ENCODE results near the gene IL17A. TPM values are rescaled to one million over a fixed set of nuclear protein-coding genes. Genes with fewer than 3 reads are reported as not detected.
"Not testable (repeated sequence)": the region's sequence is repeated elsewhere in the genome, so short reads cannot be mapped to it uniquely, and the experiment has no call there.

The IL17A gene
- total RNA-seq, 2 donors from 2014 or later, result not detected

- intact Hi-C loops (cut with DNase I), result no loop called here
- no peak overlapping the region for H3K27ac ChIP-seq
- 90 to 95% methylated on average over 1 of the region's 1 CpG for WGBS, 2 donors
- DNase-seq (no peak), ATAC-seq (no peak)
- no peaks in the 10 kb centered on the region for H3K27me3 ChIP-seq
- no peaks in the 10 kb centered on the region for H3K9me3 ChIP-seq
- no peaks in the 10 kb centered on the region for H3K4me1 ChIP-seq
- TF ChIP-seq POLR2A (IDR thresholded peaks at IDR 0.05) (no peak), CTCF (IDR thresholded peaks at IDR 0.05) (no peak)
- H3K4me3 ChIP-seq, result no peak overlapping the region
- no peaks in the 10 kb centered on the region for H3K36me3 ChIP-seq (replicated peaks in 1 of 2; ENCODE audit: insufficient read depth in 1 of 2, low read depth in 2 of 2)
Measured at GRCh38 chr6:52187098-52187497, 923 bp downstream of the IL17A start.

GRCh38 chr6:52189974-52190373, 3.8 kb downstream of the IL17A start:
- DNase-seq (no peak), ATAC-seq (no peak)
- Histone ChIP-seq H3K4me1 (no peaks in the 10 kb centered on the region), H3K36me3 (replicated peaks in 1 of 2; ENCODE audit: insufficient read depth in 1 of 2, low read depth in 2 of 2) (no peaks in the 10 kb centered on the region), H3K27me3 (no peaks in the 10 kb centered on the region), H3K9me3 (no peaks in the 10 kb centered on the region), H3K27ac (no peak overlapping the region), H3K4me3 (no peak overlapping the region)
- intact Hi-C loops (cut with DNase I), result no loop called here
- TF ChIP-seq CTCF (IDR thresholded peaks at IDR 0.05), result no peak
- no peak for TF ChIP-seq POLR2A (IDR thresholded peaks at IDR 0.05)
- WGBS, 2 donors, result 76 to 81% methylated on average over 2 of the region's 2 CpGs

GRCh38 chr6:52190409-52190808, 4.2 kb downstream of the IL17A start:
- Histone ChIP-seq H3K27ac (no peak overlapping the region), H3K27me3 (no peaks in the 10 kb centered on the region), H3K36me3 (replicated peaks in 1 of 2; ENCODE audit: insufficient read depth in 1 of 2, low read depth in 2 of 2) (no peaks in the 10 kb centered on the region), H3K4me1 (no peaks in the 10 kb centered on the region), H3K9me3 (no peaks in the 10 kb centered on the region), H3K4me3 (no peak overlapping the region)
- no peak for ATAC-seq
- no peak for DNase-seq
- 85 to 86% methylated on average over 3 of the region's 3 CpGs for WGBS, 2 donors
- intact Hi-C loops (cut with DNase I), result no loop called here
- TF ChIP-seq CTCF (IDR thresholded peaks at IDR 0.05), result no peak
- no peak for TF ChIP-seq POLR2A (IDR thresholded peaks at IDR 0.05)

- H3K4me1 ChIP-seq, result no peaks in the 10 kb centered on the region
- WGBS, 2 donors, result 32% methylated on average over 3 of the region's 3 CpGs
- no peaks in the 10 kb centered on the region for H3K36me3 ChIP-seq (replicated peaks in 1 of 2; ENCODE audit: insufficient read depth in 1 of 2, low read depth in 2 of 2)
- intact Hi-C loops (cut with DNase I), result no loop called here
- no peak for DNase-seq
- TF ChIP-seq CTCF (IDR thresholded peaks at IDR 0.05), result no peak
- TF ChIP-seq POLR2A (IDR thresholded peaks at IDR 0.05), result no peak
- no peak for ATAC-seq
- H3K9me3 ChIP-seq, result no peaks in the 10 kb centered on the region
- no peak overlapping the region for H3K27ac ChIP-seq
- no peak overlapping the region for H3K4me3 ChIP-seq
- H3K27me3 ChIP-seq, result no peaks in the 10 kb centered on the region
Measured at GRCh38 chr6:52191824-52192223, 5.6 kb downstream of the IL17A start.

GRCh38 chr6:52195886-52196285, 9.7 kb downstream of the IL17A start:
- intact Hi-C loops (cut with DNase I), result no loop called here
- H3K27me3 ChIP-seq, result no peaks in the 10 kb centered on the region
- no peak for ATAC-seq
- H3K36me3 ChIP-seq (replicated peaks in 1 of 2; ENCODE audit: insufficient read depth in 1 of 2, low read depth in 2 of 2), result no peaks in the 10 kb centered on the region
- H3K4me1 ChIP-seq, result no peaks in the 10 kb centered on the region
- 29 to 34% methylated on average over 2 of the region's 2 CpGs for WGBS, 2 donors
- H3K9me3 ChIP-seq, result peaks cover 0 to 8% (median 0%) of the 10 kb centered on the region in 3 donors
- no peak overlapping the region for H3K27ac ChIP-seq
- H3K4me3 ChIP-seq, result no peak overlapping the region
- DNase-seq, result no peak
- TF ChIP-seq POLR2A (IDR thresholded peaks at IDR 0.05), result no peak
- no peak for TF ChIP-seq CTCF (IDR thresholded peaks at IDR 0.05)

GRCh38 chr6:52200088-52200487, 13.9 kb downstream of the IL17A start:
- DNase-seq; H3K4me1 ChIP-seq; H3K27me3 ChIP-seq; H3K9me3 ChIP-seq; H3K4me3 ChIP-seq; ATAC-seq; H3K36me3 ChIP-seq (replicated peaks in 1 of 2; ENCODE audit: insufficient read depth in 1 of 2, low read depth in 2 of 2); intact Hi-C loops (cut with DNase I); H3K27ac ChIP-seq: not testable (repeated sequence)
- WGBS, 2 donors, result 43 to 53% methylated on average over 5 of the region's 5 CpGs
